SU-DHL-6 (cell line): ENCODE data around the gene OSCP1.

Experiments used
- H2AFZ ChIP-seq: fragments of 200-600 bp; sonication (generic); 2 replicates; pipeline ENCODE4 v1.6.1; 2014; ENCODE audit warnings: low read depth, mild to moderate bottlenecking, moderate library complexity, mixed read lengths, antibody characterized with exemption, low read length; ENCODE audit not compliant: severe bottlenecking
- H3F3A ChIP-seq: fragments of 200-600 bp; shearing (Covaris generic); 2 replicates; pipeline ENCODE4 v1.6.0; 2016; ENCODE audit warnings: antibody characterized with exemption, mild to moderate bottlenecking; ENCODE audit not compliant: insufficient read depth
- H3K27ac ChIP-seq: fragments of 200-600 bp; sonication (generic); 2 replicates; pipeline ENCODE4 v1.5.1; 2016; ENCODE audit warnings: low read depth, mild to moderate bottlenecking, low read length, moderate library complexity, mixed read lengths
- H3K27me3 ChIP-seq: fragments of 200-600 bp; sonication (generic), shearing (Covaris generic); 2 replicates; pipeline ENCODE4 v1.6.0; 2014; ENCODE audit warnings: mild to moderate bottlenecking, low read length
- H3K36me3 ChIP-seq: fragments of 200-600 bp; sonication (generic); 2 replicates; pipeline ENCODE4 v1.6.1; 2014; ENCODE audit warnings: mild to moderate bottlenecking, low read length, mixed read lengths
- H3K4me2 ChIP-seq: fragments of 300-600, 200-600 bp; shearing (Covaris generic), sonication (generic); 2 replicates; pipeline ENCODE4 v1.6.0; 2014; ENCODE audit warnings: low read length, low read depth, mild to moderate bottlenecking; ENCODE audit not compliant: poor library complexity, severe bottlenecking
- H3K4me3 ChIP-seq: fragments of 200-600 bp; sonication (generic); 2 replicates; pipeline ENCODE4 v1.5.1; 2014; ENCODE audit warnings: antibody characterized with exemption, low read length, mild to moderate bottlenecking, mixed read lengths; ENCODE audit not compliant: insufficient read depth, poor library complexity, severe bottlenecking
- H3K79me2 ChIP-seq: fragments of 200-600 bp; sonication (generic); 2 replicates; pipeline ENCODE4 v1.6.1; 2014; ENCODE audit warnings: mild to moderate bottlenecking, low read length, moderate library complexity; ENCODE audit not compliant: insufficient read depth
- H3K9ac ChIP-seq: fragments of 200-600 bp; sonication (generic); 2 replicates; pipeline ENCODE4 v1.7.0; 2014; ENCODE audit warnings: mild to moderate bottlenecking, low read length
- H3K9me2 ChIP-seq: fragments of 200-600 bp; sonication (generic); replicated peaks from 2 replicates; pipeline ENCODE4 v1.6.1; 2014; ENCODE audit warnings: low read length; ENCODE audit not compliant: insufficient read depth
- H3K9me3 ChIP-seq: fragments of 200-600 bp; sonication (generic); 2 replicates; pipeline ENCODE4 v1.6.1; 2014; ENCODE audit warnings: low read length, mixed read lengths; ENCODE audit not compliant: insufficient read depth
- H4K20me1 ChIP-seq: fragments of 200-600 bp; sonication (generic); 2 replicates; pipeline ENCODE4 v1.6.1; 2014; ENCODE audit warnings: low read depth, mild to moderate bottlenecking, antibody characterized with exemption, low read length, moderate library complexity, mixed read lengths
- CTCF ChIP-seq: fragments of 200-600 bp; sonication (generic); IDR thresholded peaks from one replicate; pipeline ENCODE4 v1.5.1; 2017; ENCODE audit warnings: antibody characterized with exemption, mild to moderate bottlenecking, low read length, moderate library complexity; ENCODE audit not compliant: insufficient read depth, poor library complexity, severe bottlenecking
- EZH2phosphoT487 ChIP-seq: fragments of 200-600 bp; sonication (generic), shearing (Covaris generic); conservative IDR thresholded peaks from 2 replicates; pipeline ENCODE4 v1.6.1; 2018; ENCODE audit warnings: mild to moderate bottlenecking, antibody characterized with exemption, low read length, moderate library complexity, mixed read lengths

OSCP1 gene

GRCh38 chr1:36455386-36455785 is 5.1 kb upstream of the OSCP1 start:
- no peak overlapping the region for H3K4me2 ChIP-seq
- no peak overlapping the region for H2AFZ ChIP-seq
- H3K27ac ChIP-seq = no peak overlapping the region
- H3K36me3 ChIP-seq = 0 out of 2 replicates have a peak, but pooled peaks cover 6% of the 10 kb centered on the region
- TF ChIP-seq CTCF = no peak
- TF ChIP-seq EZH2phosphoT487 = no peak
- H3K9me2 ChIP-seq = no peaks in the 10 kb centered on the region
- no peaks in the 10 kb centered on the region for H3F3A ChIP-seq
- no peaks in the 10 kb centered on the region for H3K9me3 ChIP-seq
- H3K9ac ChIP-seq = no peak overlapping the region
- H3K4me3 ChIP-seq = no peak overlapping the region
- no peaks in the 10 kb centered on the region for H3K27me3 ChIP-seq
- no peaks in the 10 kb centered on the region for H3K79me2 ChIP-seq
- no peaks in the 10 kb centered on the region for H4K20me1 ChIP-seq

GRCh38 chr1:36453600-36454388 is 3.5 kb upstream of the OSCP1 start:
- Histone ChIP-seq H4K20me1 (no peaks in the 10 kb centered on the region), H3K9ac (no peak overlapping the region), H3K4me3 (no peak overlapping the region), H3K79me2 (no peaks in the 10 kb centered on the region), H3K27ac (no peak overlapping the region), H3K4me2 (no peak overlapping the region), H3F3A (no peaks in the 10 kb centered on the region), H3K27me3 (no peaks in the 10 kb centered on the region), H3K36me3 (0 out of 2 replicates have a peak, but pooled peaks cover 6% of the 10 kb centered on the region), H3K9me3 (no peaks in the 10 kb centered on the region), H3K9me2 (no peaks in the 10 kb centered on the region), H2AFZ (no peak overlapping the region)
- TF ChIP-seq EZH2phosphoT487 = no peak
- no peak for TF ChIP-seq CTCF

GRCh38 chr1:36453051-36453450 is 2.8 kb upstream of the OSCP1 start:
- Histone ChIP-seq H3K9me3 (no peaks in the 10 kb centered on the region), H3K36me3 (0 out of 2 replicates have a peak, but pooled peaks cover 6% of the 10 kb centered on the region), H3K27me3 (no peaks in the 10 kb centered on the region), H3F3A (no peaks in the 10 kb centered on the region), H3K27ac (no peak overlapping the region), H3K4me2 (no peak overlapping the region), H3K4me3 (no peak overlapping the region), H4K20me1 (no peaks in the 10 kb centered on the region), H3K79me2 (no peaks in the 10 kb centered on the region), H3K9ac (no peak overlapping the region), H3K9me2 (no peaks in the 10 kb centered on the region), H2AFZ (no peak overlapping the region)
- no peak for TF ChIP-seq CTCF
- TF ChIP-seq EZH2phosphoT487 = no peak
